ENCODE results near the gene GRHL1. TPM values are rescaled to one million over a fixed set of nuclear protein-coding genes. Genes with fewer than 3 reads are reported as not detected.
"Not testable (repeated sequence)": the region's sequence is repeated elsewhere in the genome, so short reads cannot be mapped to it uniquely, and the experiment has no call there.

Gene GRHL1
- total RNA-seq, 1 donor from 2014 or later = 126 TPM

- Histone ChIP-seq H3K27ac (no peak overlapping the region), H3K27me3 (no peaks in the 10 kb centered on the region), H3K9me3 (no peaks in the 10 kb centered on the region), H3K4me1 (peaks cover 20% of the 10 kb centered on the region), H3K36me3 (no peaks in the 10 kb centered on the region), H3K4me3 (no peak overlapping the region)
- TF ChIP-seq POLR2A (IDR thresholded peaks at IDR 0.05) = no peak
- DNase-seq (ENCODE audit: extremely low spot score in 2 of 2) = no peak
- intact Hi-C loops (cut with DNase I) = no loop called here
Measured at GRCh38 chr2:10012963-10013461, 61.5 kb downstream of the GRHL1 start.

- DNase-seq (ENCODE audit: extremely low spot score in 2 of 2); H3K27ac ChIP-seq; H3K36me3 ChIP-seq; H3K27me3 ChIP-seq; H3K4me3 ChIP-seq; H3K9me3 ChIP-seq; intact Hi-C loops (cut with DNase I): not testable (repeated sequence)
- H3K4me1 ChIP-seq = peaks cover 16% of the 10 kb centered on the region
Measured at GRCh38 chr2:10013651-10014417, 62.3 kb downstream of the GRHL1 start.

GRCh38 chr2:10014418-10015190 is 63.1 kb downstream of the GRHL1 start:
- H3K9me3 ChIP-seq = no peaks in the 10 kb centered on the region
- TF ChIP-seq POLR2AphosphoS5 (IDR thresholded peaks at IDR 0.05; ENCODE audit: insufficient read depth in 1 of 2, low read depth in 1 of 2) (no peak), CTCF (IDR thresholded peaks at IDR 0.05) (no peak), POLR2A (IDR thresholded peaks at IDR 0.05) (no peak)
- DNase-seq (ENCODE audit: extremely low spot score in 2 of 2) = no peak
- H3K4me1 ChIP-seq = peaks cover 10% of the 10 kb centered on the region
- intact Hi-C loops (cut with DNase I) = no loop called here
- no peak overlapping the region for H3K27ac ChIP-seq
- no peaks in the 10 kb centered on the region for H3K27me3 ChIP-seq
- H3K4me3 ChIP-seq = no peak overlapping the region
- H3K36me3 ChIP-seq = no peaks in the 10 kb centered on the region

- H3K36me3 ChIP-seq; H3K9me3 ChIP-seq; DNase-seq (ENCODE audit: extremely low spot score in 2 of 2); H3K4me1 ChIP-seq; H3K4me3 ChIP-seq; H3K27ac ChIP-seq; H3K27me3 ChIP-seq; intact Hi-C loops (cut with DNase I): not testable (repeated sequence)
Measured at GRCh38 chr2:10015376-10015989, 64.0 kb downstream of the GRHL1 start.

- Histone ChIP-seq H3K4me3 (no peak overlapping the region), H3K27me3 (no peaks in the 10 kb centered on the region), H3K27ac (no peak overlapping the region), H3K4me1 (no peaks in the 10 kb centered on the region), H3K9me3 (no peaks in the 10 kb centered on the region), H3K36me3 (no peaks in the 10 kb centered on the region)
- DNase-seq (ENCODE audit: extremely low spot score in 2 of 2) = no peak
- intact Hi-C loops (cut with DNase I) = no loop called here
- TF ChIP-seq POLR2AphosphoS5 (IDR thresholded peaks at IDR 0.05; ENCODE audit: insufficient read depth in 1 of 2, low read depth in 1 of 2) (no peak), CTCF (IDR thresholded peaks at IDR 0.05) (no peak), POLR2A (IDR thresholded peaks at IDR 0.05) (no peak)
Measured at GRCh38 chr2:10016001-10016801, 64.7 kb downstream of the GRHL1 start.

- H3K27ac ChIP-seq = no peak overlapping the region
- no peak for DNase-seq (ENCODE audit: extremely low spot score in 2 of 2)
- TF ChIP-seq CTCF (IDR thresholded peaks at IDR 0.05) (no peak), POLR2A (IDR thresholded peaks at IDR 0.05) (no peak), POLR2AphosphoS5 (IDR thresholded peaks at IDR 0.05; ENCODE audit: insufficient read depth in 1 of 2, low read depth in 1 of 2) (no peak)
- H3K36me3 ChIP-seq = no peaks in the 10 kb centered on the region
- no peak overlapping the region for H3K4me3 ChIP-seq
- H3K9me3 ChIP-seq = no peaks in the 10 kb centered on the region
- no peaks in the 10 kb centered on the region for H3K27me3 ChIP-seq
- no peaks in the 10 kb centered on the region for H3K4me1 ChIP-seq
- intact Hi-C loops (cut with DNase I) = no loop called here
Measured at GRCh38 chr2:10016802-10017258, 65.3 kb downstream of the GRHL1 start.

Measured in vagina (tissue), 2 donors.